ENCODE measurements around the gene IL12RB1.

- TF ChIP-seq FOXK2 (IDR thresholded peaks at IDR 0.05): no peak
- TF ChIP-seq L3MBTL2 (conservative IDR thresholded peaks at IDR 0.05): no peak
- TF ChIP-seq FOXM1 (IDR thresholded peaks at IDR 0.05; ENCODE audit: borderline replicate concordance): no peak
- no peak for TF ChIP-seq NFRKB (IDR thresholded peaks at IDR 0.05)
- TF ChIP-seq HDGF (IDR thresholded peaks at IDR 0.05; ENCODE audit: borderline replicate concordance): no peak
- TF ChIP-seq TARDBP (IDR thresholded peaks at IDR 0.05): no peak
- TF ChIP-seq ARNT (IDR thresholded peaks at IDR 0.05): no peak
- TF ChIP-seq ELF4 (IDR thresholded peaks at IDR 0.05): no peak
- TF ChIP-seq PKNOX1 (IDR thresholded peaks at IDR 0.05): no peak
- TF ChIP-seq BHLHE40 (IDR thresholded peaks at IDR 0.05; ENCODE audit: borderline replicate concordance): no peak
- TF ChIP-seq SP1 (IDR thresholded peaks at IDR 0.05): no peak
- no peak for TF ChIP-seq FOXA1 (IDR thresholded peaks at IDR 0.05)
These were observed 23.2 kb upstream of the IL12RB1 start for GRCh38 chr19:18109733-18110608.

Data from HEK293T (cell line).